Thyroid gland (tissue), 4 donors: ENCODE measurements around the gene JTB. TPM values are rescaled to one million over a fixed set of nuclear protein-coding genes. Genes with fewer than 3 reads are reported as not detected.

Experiments
- DNase-seq, 2 donors: peaks; one replicate each; pipeline ENCODE4 v3.0.0-alpha.2; 2019
- H3K27ac ChIP-seq, 3 donors: fragments of 200-600 bp; sonication (generic); 1 replicate in 2 of 3; 2 replicates in 1 of 3; pipeline ENCODE4 v1.5.1; 2016 to 2019; ENCODE audit warnings: mild to moderate bottlenecking in 1 of 3, moderate library complexity in 1 of 3
- H3K27me3 ChIP-seq: fragments of 200-600 bp; sonication (generic); one replicate; pipeline ENCODE4 v1.5.1; 2019
- H3K36me3 ChIP-seq, 2 donors: fragments of 200-600 bp; sonication (generic); one replicate each; pipeline ENCODE4 v1.5.1; 2016 to 2019
- H3K4me1 ChIP-seq, 2 donors: fragments of 200-600 bp; sonication (generic); one replicate each; pipeline ENCODE4 v1.5.1; 2017 to 2019
- H3K4me3 ChIP-seq, 3 donors: fragments of 200-600 bp; sonication (generic); replicated peaks in 1 of 3; 1 replicate in 2 of 3; 2 replicates in 1 of 3; pipeline ENCODE4 v1.5.1; 2016; ENCODE audit warnings: mild to moderate bottlenecking in 1 of 3
- H3K9me3 ChIP-seq: fragments of 200-600 bp; sonication (generic); one replicate; pipeline ENCODE4 v1.5.1; 2017
- CTCF ChIP-seq, 6 experiments: fragments of 200-600 bp in 3 of 6; fragments of 450-650 bp in 3 of 6; sonication (generic) in 3 of 6; IDR thresholded peaks; one replicate each; pipeline ENCODE4 v1.5.1; 2016 to 2019; ENCODE audit warnings: antibody characterized with exemption in 6 of 6, mild to moderate bottlenecking in 2 of 6, inconsistent platforms in 1 of 6, moderate library complexity in 1 of 6
- POLR2A ChIP-seq, 2 donors: fragments of 450-650 bp; IDR thresholded peaks; one replicate each; pipeline ENCODE4 v1.6.1; 2017; ENCODE audit warnings: antibody characterized with exemption in 2 of 2, mild to moderate bottlenecking in 2 of 2, moderate library complexity in 1 of 2
- WGBS, 2 donors: methylation state at CpG; one replicate each; pipeline ENCODE4 v1.1.5; 2017; 5-methylcytosine and 5-hydroxymethylcytosine counted together
- intact Hi-C: fragments of 100-400 bp; cut with DNase I; formaldehyde crosslinking; loops from one replicate; pipeline ENCODE4 v1.15.1; 2023
- total RNA-seq, 4 donors: library from RNA; depleted of rRNA; stranded (reverse); fragments of >200 nt; gene quantifications; one replicate each; pipeline ENCODE4 v1.2.3, GENCODE V29; 2016

Gene JTB
- total RNA-seq, 4 donors from 2014 or later, result 173 to 393 (median 247) TPM

DNA sequence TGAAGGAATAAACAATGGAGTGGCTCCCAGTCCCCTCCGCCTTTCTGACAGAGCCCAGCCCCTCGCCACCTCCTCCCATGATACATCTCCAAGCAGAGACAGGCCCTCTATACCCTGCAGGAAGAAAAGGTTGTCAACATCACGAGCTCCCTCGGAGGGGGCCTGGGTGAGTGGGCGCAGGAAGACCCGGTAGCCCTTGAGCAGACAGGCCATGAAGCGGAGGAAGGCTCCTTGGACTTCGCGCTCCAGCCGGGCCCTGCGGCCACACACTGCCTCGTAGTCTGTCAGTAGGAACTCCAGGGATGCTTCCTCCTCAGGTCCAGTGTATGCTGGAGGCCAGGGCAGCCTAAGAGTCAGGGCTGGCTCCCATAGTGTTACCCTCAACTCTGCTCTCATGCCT, 38.0 kb downstream of the JTB start:
- Histone ChIP-seq H3K9me3 (no peaks in the 10 kb centered on the region), H3K27me3 (no peaks in the 10 kb centered on the region), H3K27ac (no peak overlapping the region), H3K36me3 (peaks cover 46 to 47% of the 10 kb centered on the region in 2 donors), H3K4me3 (no peak overlapping the region), H3K4me1 (peaks cover 0 to 1% of the 10 kb centered on the region in 2 donors)
- no peak for TF ChIP-seq CTCF (IDR thresholded peaks at IDR 0.05)
- no peak for TF ChIP-seq POLR2A (IDR thresholded peaks at IDR 0.05)
- intact Hi-C loops, result no loop called here
- no peak for DNase-seq
- WGBS, 2 donors, result 94 to 96% methylated on average over 9 to 12 of the region's 12 CpGs

- Histone ChIP-seq H3K4me1 (no peaks in the 10 kb centered on the region), H3K27me3 (no peaks in the 10 kb centered on the region), H3K36me3 (peaks cover 46 to 52% of the 10 kb centered on the region in 2 donors), H3K9me3 (no peaks in the 10 kb centered on the region), H3K27ac (no peak overlapping the region), H3K4me3 (no peak overlapping the region)
- no peak for TF ChIP-seq CTCF (IDR thresholded peaks at IDR 0.05)
- no peak for TF ChIP-seq POLR2A (IDR thresholded peaks at IDR 0.05)
- 90 to 92% methylated on average over 3 of the region's 3 CpGs for WGBS, 2 donors
- no peak for DNase-seq
- intact Hi-C loops, result no loop called here
Observed at GRCh38 chr1:153938996-153939395, 38.5 kb downstream of the JTB start.

GRCh38 chr1:153937331-153937730, 40.1 kb downstream of the JTB start:
- no peak for DNase-seq
- intact Hi-C loops, result no loop called here
- Histone ChIP-seq H3K27ac (no peak overlapping the region), H3K4me3 (no peak overlapping the region), H3K27me3 (no peaks in the 10 kb centered on the region), H3K36me3 (peaks cover 46 to 68% of the 10 kb centered on the region in 2 donors), H3K4me1 (no peaks in the 10 kb centered on the region), H3K9me3 (no peaks in the 10 kb centered on the region)
- TF ChIP-seq CTCF (IDR thresholded peaks at IDR 0.05), result no peak
- no peak for TF ChIP-seq POLR2A (IDR thresholded peaks at IDR 0.05)
- WGBS, 2 donors, result 96 to 98% methylated on average over 10 of the region's 10 CpGs

DNA sequence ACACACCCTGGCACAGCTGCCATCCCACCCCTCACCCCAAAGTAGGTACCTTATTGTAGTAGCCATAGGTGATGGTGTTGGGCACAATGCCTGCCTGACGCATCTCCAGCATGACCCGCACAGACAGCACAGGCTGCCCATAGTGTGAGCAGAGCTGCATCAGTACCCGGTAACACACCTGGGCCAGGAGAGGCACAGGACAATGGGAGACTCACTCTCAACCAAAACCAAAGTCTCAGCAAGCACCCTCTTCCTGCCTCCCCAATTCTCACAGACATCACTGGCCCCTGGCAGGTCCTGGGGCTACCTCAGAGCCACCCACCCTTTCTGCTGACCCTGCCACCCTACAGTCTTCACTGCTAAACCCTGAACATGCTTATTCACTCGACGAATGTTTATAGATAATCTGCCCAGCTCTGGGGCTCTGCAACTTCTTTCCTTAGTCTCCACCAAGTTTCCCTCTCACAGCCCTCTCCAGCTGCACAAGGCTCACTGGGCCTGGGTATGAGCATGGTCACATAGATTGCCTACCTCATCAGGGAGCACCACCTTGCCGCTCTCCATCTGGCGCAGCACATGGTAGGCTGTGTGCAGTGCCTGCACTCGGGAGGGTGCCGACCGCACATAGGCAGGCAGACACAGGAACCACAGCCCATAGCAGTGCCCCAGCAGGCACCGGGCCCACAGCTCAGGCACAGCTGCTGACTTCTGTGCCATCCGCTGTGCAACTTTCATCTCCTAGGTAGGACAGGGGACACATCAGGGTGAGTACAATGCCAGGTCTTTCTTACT, 41.3 kb downstream of the JTB start:
- no peak for DNase-seq
- Histone ChIP-seq H3K4me3 (no peak overlapping the region), H3K9me3 (no peaks in the 10 kb centered on the region), H3K27me3 (no peaks in the 10 kb centered on the region), H3K27ac (no peak overlapping the region), H3K36me3 (peaks cover 46 to 72% of the 10 kb centered on the region in 2 donors), H3K4me1 (no peaks in the 10 kb centered on the region)
- TF ChIP-seq CTCF (IDR thresholded peaks at IDR 0.05), result no peak
- no peak for TF ChIP-seq POLR2A (IDR thresholded peaks at IDR 0.05)
- intact Hi-C loops, result no loop called here
- 89 to 98% methylated on average over 7 to 12 of the region's 12 CpGs for WGBS, 2 donors

GRCh38 chr1:153934746-153935145, 42.7 kb downstream of the JTB start:
- H3K9me3 ChIP-seq, result no peaks in the 10 kb centered on the region
- no peaks in the 10 kb centered on the region for H3K4me1 ChIP-seq
- no peak overlapping the region for H3K27ac ChIP-seq
- no peak overlapping the region for H3K4me3 ChIP-seq
- no peak for DNase-seq
- intact Hi-C loops, result no loop called here
- no peaks in the 10 kb centered on the region for H3K27me3 ChIP-seq
- WGBS, 2 donors, result 94 to 97% methylated on average over 4 to 9 of the region's 9 CpGs
- H3K36me3 ChIP-seq, result peaks cover 41 to 65% of the 10 kb centered on the region in 2 donors
- TF ChIP-seq POLR2A (IDR thresholded peaks at IDR 0.05), result no peak
- TF ChIP-seq CTCF (IDR thresholded peaks at IDR 0.05), result no peak
